HEK293T (cell line): ENCODE results near the gene MYCL.

Experiments used
- BHLHE40 ChIP-seq: fragments of 450-650 bp; IDR thresholded peaks from 2 replicates; pipeline ENCODE4 v1.6.1; 2016; ENCODE audit warnings: mild to moderate bottlenecking, moderate library complexity, borderline replicate concordance
- SP1 ChIP-seq: fragments of 450-650 bp; IDR thresholded peaks from 2 replicates; pipeline ENCODE4 v1.6.1; 2017

DNA sequence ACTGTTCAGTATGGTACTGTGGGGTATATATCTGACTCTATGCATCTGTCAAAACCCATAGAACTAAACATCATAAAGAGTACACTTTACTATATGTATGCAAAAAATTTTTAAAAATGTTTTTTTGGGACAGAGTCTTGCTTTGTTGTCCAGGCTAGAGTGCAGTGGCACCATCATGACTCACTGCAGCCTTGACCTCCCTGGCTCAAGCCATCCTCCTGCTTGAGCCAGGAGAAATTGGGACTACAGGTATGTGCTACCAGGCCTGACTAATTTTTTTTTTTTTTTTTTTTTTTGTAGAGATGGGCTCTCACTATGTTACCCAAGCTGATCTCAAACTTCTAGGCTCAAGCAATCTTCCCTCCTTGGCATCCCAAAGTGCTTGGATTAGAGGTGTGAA lies 29.9 kb downstream of the MYCL start:
- TF ChIP-seq SP1 = no peak
- no peak for TF ChIP-seq BHLHE40
